GM19467 (cell line): ENCODE data around the gene ENO3.
"Not testable (repeated sequence)": the region's sequence is repeated elsewhere in the genome, so short reads cannot be mapped to it uniquely, and the experiment has no call there.

Experiments used
- ATAC-seq: cut with Tn5 transposase; IDR thresholded peaks from one replicate; pipeline ENCODE4 v1.9.1; 2021; ENCODE audit warnings: mild to moderate bottlenecking, moderate library complexity; ENCODE audit not compliant: unreplicated experiment

Gene ENO3

GRCh38 chr17:4950746-4951204, at the start of gene ENO3:
TSS of gene ENO3 (plus strand) at chr17:4951119. CDS start at chr17:4951830, 711 bp downstream.
- no peak for ATAC-seq

GRCh38 chr17:4901648-4902344, 49.1 kb upstream of the ENO3 start:
- ATAC-seq = no peak

GRCh38 chr17:4902540-4902939, 48.4 kb upstream of the ENO3 start:
- ATAC-seq = no peak

GRCh38 chr17:4903051-4903818, 47.7 kb upstream of the ENO3 start, which contains the start of gene CHRNE:
TSS of gene CHRNE (minus strand) at chr17:4903098. CDS start at chr17:4903063, 35 bp downstream.
- no peak for ATAC-seq

GRCh38 chr17:4906642-4907041, 44.3 kb upstream of the ENO3 start:
- not testable (repeated sequence) for ATAC-seq

GRCh38 chr17:4908301-4908700, 42.6 kb upstream of the ENO3 start:
- no peak for ATAC-seq

- no peak for ATAC-seq
These were observed 42.0 kb upstream of the ENO3 start for GRCh38 chr17:4908711-4909496.

GRCh38 chr17:4913994-4914393, 36.9 kb upstream of the ENO3 start:
- no peak for ATAC-seq

- not testable (repeated sequence) for ATAC-seq
These were observed 36.4 kb upstream of the ENO3 start for GRCh38 chr17:4914551-4914950.

- no peak for ATAC-seq
These were observed 31.3 kb upstream of the ENO3 start for GRCh38 chr17:4919511-4920047.

- no peak for ATAC-seq
These were observed 30.4 kb upstream of the ENO3 start for GRCh38 chr17:4920351-4921048.

GRCh38 chr17:4921320-4921719, 29.6 kb upstream of the ENO3 start:
- no peak for ATAC-seq

- ATAC-seq = not testable (repeated sequence)
These were observed 24.2 kb upstream of the ENO3 start for GRCh38 chr17:4926577-4927335.

GRCh38 chr17:4928881-4929280, 22.0 kb upstream of the ENO3 start:
- no peak for ATAC-seq

GRCh38 chr17:4931963-4932362, 19.0 kb upstream of the ENO3 start, which contains the start of gene GP1BA:
TSS of gene GP1BA (plus strand) at chr17:4932277. CDS start at chr17:4932605, 328 bp downstream.
- no peak for ATAC-seq

- no peak for ATAC-seq
These were observed 18.2 kb upstream of the ENO3 start for GRCh38 chr17:4932756-4933155.

GRCh38 chr17:4933646-4934045, 17.3 kb upstream of the ENO3 start:
- ATAC-seq = no peak

GRCh38 chr17:4934173-4934979, 16.5 kb upstream of the ENO3 start:
- ATAC-seq = no peak

GRCh38 chr17:4935650-4936049, 15.3 kb upstream of the ENO3 start:
- ATAC-seq = no peak
